WTC11 (cell line): ENCODE results near the gene LPP. TPM values are rescaled to one million over a fixed set of nuclear protein-coding genes. Genes with fewer than 3 reads are reported as not detected.

ENCODE experiments used
- ATAC-seq: fragments of 200-7000 bp; cut with Tn5 transposase; 2 replicates; pipeline ENCODE4 v1.10.0; 2021; ENCODE audit warnings: mild to moderate bottlenecking, moderate library complexity
- CTCF ChIA-PET: fragments of 300-600 bp; sonication (Branson Sonifier 250); formaldehyde crosslinking; loops from one replicate; lab custom pipeline; 2021; ENCODE audit warnings: antibody characterized with exemption; lab: Charles Lee
- POLR2A ChIA-PET: fragments of 350-600 bp; sonication (Branson Sonifier 250); formaldehyde crosslinking; loops from one replicate; lab custom pipeline; 2021; ENCODE audit warnings: antibody characterized with exemption; lab: Charles Lee
- DNase-seq: peaks from one replicate; pipeline ENCODE4 v3.0.0; 2021; ENCODE audit warnings: low spot score
- H3K27ac Mint-ChIP-seq: 2 replicates; pipeline ENCODE4 v1.8.0; 2021; ENCODE audit warnings: mixed read lengths
- H3K27me3 Mint-ChIP-seq: 2 replicates; pipeline ENCODE4 v1.8.0; 2021; ENCODE audit warnings: low read depth, mild to moderate bottlenecking, moderate library complexity, mixed read lengths
- H3K36me3 Mint-ChIP-seq: 2 replicates; pipeline ENCODE4 v1.8.0; 2021; ENCODE audit warnings: mixed read lengths
- H3K4me1 Mint-ChIP-seq: 2 replicates; pipeline ENCODE4 v1.8.0; 2022; ENCODE audit warnings: mixed read lengths
- H3K4me3 Mint-ChIP-seq: 2 replicates; pipeline ENCODE4 v1.8.0; 2021; ENCODE audit warnings: mild to moderate bottlenecking, moderate library complexity, mixed read lengths
- H3K9me3 Mint-ChIP-seq: 2 replicates; pipeline ENCODE4 v1.8.0; 2021; ENCODE audit warnings: mixed read lengths
- ATF1 ChIP-seq: sonication (generic); formaldehyde crosslinking; IDR thresholded peaks from 2 replicates; pipeline ENCODE4 v1.8.1; 2023; ENCODE audit warnings: mild to moderate bottlenecking, moderate library complexity, missing genetic modification reagents
- CREM ChIP-seq: sonication (generic); formaldehyde crosslinking; IDR thresholded peaks from 2 replicates; pipeline ENCODE4 v1.8.1; 2022; ENCODE audit warnings: mild to moderate bottlenecking, missing genetic modification reagents, moderate library complexity
- FOXJ3 ChIP-seq: sonication (generic); formaldehyde crosslinking; IDR thresholded peaks from 2 replicates; pipeline ENCODE4 v1.9.0; 2021; ENCODE audit warnings: missing genetic modification reagents, mild to moderate bottlenecking, borderline replicate concordance
- GABPB1 ChIP-seq: sonication (generic); formaldehyde crosslinking; IDR thresholded peaks from 2 replicates; pipeline ENCODE4 v1.8.1; 2023; ENCODE audit warnings: mild to moderate bottlenecking, missing genetic modification reagents
- HMGA2 ChIP-seq: fragments of 250-450 bp; sonication (Bioruptor Pico); IDR thresholded peaks from 2 replicates; pipeline ENCODE4 v1.4.0; 2021; ENCODE audit warnings: mild to moderate bottlenecking, moderate library complexity
- MXD4 ChIP-seq: fragments of 250-450 bp; sonication (Bioruptor Pico); IDR thresholded peaks from 2 replicates; pipeline ENCODE4 v1.8.0; 2021; ENCODE audit warnings: mild to moderate bottlenecking, moderate library complexity, borderline replicate concordance
- NFE2L1 ChIP-seq: sonication (generic); formaldehyde crosslinking; IDR thresholded peaks from 2 replicates; pipeline ENCODE4 v1.8.1; 2023; ENCODE audit warnings: missing genetic modification reagents
- NR2C2 ChIP-seq: sonication (generic); formaldehyde crosslinking; IDR thresholded peaks from 2 replicates; pipeline ENCODE4 v1.8.0; 2022; ENCODE audit warnings: mild to moderate bottlenecking, missing genetic modification reagents
- RORB ChIP-seq: fragments of 250-450 bp; sonication (Bioruptor Pico); IDR thresholded peaks from 2 replicates; pipeline ENCODE4 v1.9.0; 2021; ENCODE audit warnings: mild to moderate bottlenecking
- SP1 ChIP-seq: sonication (generic); formaldehyde crosslinking; conservative IDR thresholded peaks from 2 replicates; pipeline ENCODE4 v1.8.1; 2022; ENCODE audit warnings: missing genetic modification reagents
- TEAD4 ChIP-seq: sonication (generic); formaldehyde crosslinking; IDR thresholded peaks from 2 replicates; pipeline ENCODE4 v1.8.0; 2022; ENCODE audit warnings: mild to moderate bottlenecking, missing genetic modification reagents
- ZNF232 ChIP-seq: sonication (generic); formaldehyde crosslinking; IDR thresholded peaks from 2 replicates; pipeline ENCODE4 v1.8.0; 2022; ENCODE audit warnings: mild to moderate bottlenecking, missing genetic modification reagents
- ZNF671 ChIP-seq: fragments of 250-450 bp; sonication (Bioruptor Pico); IDR thresholded peaks from 2 replicates; pipeline ENCODE4 v1.8.0; 2021; ENCODE audit warnings: mild to moderate bottlenecking
- total RNA-seq: library from RNA; stranded (reverse); gene quantifications from 3 replicates; pipeline ENCODE4 v1.2.3, GENCODE V29; 2021
- TF ChIP-seq, protein P1 (sequence below): fragments of 250-450 bp; sonication (Bioruptor Pico); IDR thresholded peaks from 2 replicates; pipeline ENCODE4 v1.9.0; 2021; ENCODE audit warnings: mild to moderate bottlenecking
- TF ChIP-seq, protein P2 (sequence below): sonication (generic); formaldehyde crosslinking; IDR thresholded peaks from 2 replicates; pipeline ENCODE4 v1.8.1; 2023; ENCODE audit warnings: mild to moderate bottlenecking, missing genetic modification reagents, borderline replicate concordance
- TF ChIP-seq, protein P3 (sequence below): sonication (generic); formaldehyde crosslinking; IDR thresholded peaks from 2 replicates; pipeline ENCODE4 v1.8.0; 2022; ENCODE audit warnings: mild to moderate bottlenecking, missing genetic modification reagents
- TF ChIP-seq, protein P4 (sequence below): sonication (generic); formaldehyde crosslinking; IDR thresholded peaks from 2 replicates; pipeline ENCODE4 v1.8.1; 2022; ENCODE audit warnings: mild to moderate bottlenecking, missing genetic modification reagents, moderate library complexity, borderline replicate concordance
- TF ChIP-seq, protein P5 (sequence below): sonication (generic); formaldehyde crosslinking; IDR thresholded peaks from 2 replicates; pipeline ENCODE4 v1.8.0; 2023; ENCODE audit warnings: mild to moderate bottlenecking, missing genetic modification reagents
- TF ChIP-seq, protein P6 (sequence below): sonication (generic); formaldehyde crosslinking; IDR thresholded peaks from 2 replicates; pipeline ENCODE4 v1.8.1; 2023; ENCODE audit warnings: mild to moderate bottlenecking, missing genetic modification reagents

LPP gene
- total RNA-seq, 1 experiment from 2014 or later = 49.6 TPM

DNA sequence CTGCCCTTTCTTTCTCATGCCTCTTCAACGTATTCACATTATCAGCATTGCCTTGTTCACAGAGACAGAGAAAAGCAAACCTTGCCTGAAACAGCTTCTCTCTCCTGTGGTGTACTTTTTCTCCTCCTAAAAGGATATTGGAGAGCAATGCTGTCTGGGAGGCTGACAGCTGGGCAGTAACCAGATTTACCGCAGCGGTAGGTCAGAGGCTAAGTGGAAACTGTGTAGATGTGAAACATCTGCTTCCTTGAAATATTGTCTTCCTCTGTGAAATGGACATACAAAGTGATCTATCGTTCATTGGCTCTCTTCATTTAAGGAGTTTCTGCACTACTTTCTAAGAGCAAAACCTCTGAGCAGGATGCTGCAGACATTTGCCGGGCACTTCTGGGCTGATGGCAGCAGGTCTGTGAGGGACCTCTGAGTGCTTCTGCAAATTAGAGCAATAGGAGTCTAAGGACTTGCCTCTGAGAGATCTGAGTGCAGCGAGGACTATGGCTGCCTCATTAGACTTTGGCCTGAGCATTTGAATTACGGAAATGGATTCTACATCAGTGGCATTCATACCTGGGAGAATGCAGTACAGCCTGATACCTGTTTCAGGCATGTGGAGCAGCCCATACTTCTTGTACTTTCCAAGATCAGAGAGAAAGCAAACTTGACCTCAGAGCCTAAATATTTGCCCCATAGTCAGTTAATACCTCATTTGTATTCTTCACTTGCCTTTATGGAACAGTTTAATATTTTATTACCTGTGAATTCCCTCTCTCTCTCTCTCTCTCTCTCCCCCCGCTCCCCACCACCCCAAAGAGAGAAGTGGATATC lies 757.3 kb downstream of the LPP start:
- no peak overlapping the region for H3K4me3 Mint-ChIP-seq
- TF ChIP-seq ATF1 (no peak), GABPB1 (CRISPR knock-in tag) (no peak), NR2C2 (CRISPR knock-in tag) (no peak), SP1 (CRISPR knock-in tag) (no peak), HMGA2 (CRISPR knock-in tag) (no peak), FOXJ3 (no peak), NFE2L1 (no peak), TEAD4 (CRISPR knock-in tag) (no peak), MXD4 (CRISPR knock-in tag) (no peak)
- TF ChIP-seq, protein P1, sequence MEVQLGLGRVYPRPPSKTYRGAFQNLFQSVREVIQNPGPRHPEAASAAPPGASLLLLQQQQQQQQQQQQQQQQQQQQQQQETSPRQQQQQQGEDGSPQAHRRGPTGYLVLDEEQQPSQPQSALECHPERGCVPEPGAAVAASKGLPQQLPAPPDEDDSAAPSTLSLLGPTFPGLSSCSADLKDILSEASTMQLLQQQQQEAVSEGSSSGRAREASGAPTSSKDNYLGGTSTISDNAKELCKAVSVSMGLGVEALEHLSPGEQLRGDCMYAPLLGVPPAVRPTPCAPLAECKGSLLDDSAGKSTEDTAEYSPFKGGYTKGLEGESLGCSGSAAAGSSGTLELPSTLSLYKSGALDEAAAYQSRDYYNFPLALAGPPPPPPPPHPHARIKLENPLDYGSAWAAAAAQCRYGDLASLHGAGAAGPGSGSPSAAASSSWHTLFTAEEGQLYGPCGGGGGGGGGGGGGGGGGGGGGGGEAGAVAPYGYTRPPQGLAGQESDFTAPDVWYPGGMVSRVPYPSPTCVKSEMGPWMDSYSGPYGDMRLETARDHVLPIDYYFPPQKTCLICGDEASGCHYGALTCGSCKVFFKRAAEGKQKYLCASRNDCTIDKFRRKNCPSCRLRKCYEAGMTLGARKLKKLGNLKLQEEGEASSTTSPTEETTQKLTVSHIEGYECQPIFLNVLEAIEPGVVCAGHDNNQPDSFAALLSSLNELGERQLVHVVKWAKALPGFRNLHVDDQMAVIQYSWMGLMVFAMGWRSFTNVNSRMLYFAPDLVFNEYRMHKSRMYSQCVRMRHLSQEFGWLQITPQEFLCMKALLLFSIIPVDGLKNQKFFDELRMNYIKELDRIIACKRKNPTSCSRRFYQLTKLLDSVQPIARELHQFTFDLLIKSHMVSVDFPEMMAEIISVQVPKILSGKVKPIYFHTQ = no peak
- TF ChIP-seq, protein P2, sequence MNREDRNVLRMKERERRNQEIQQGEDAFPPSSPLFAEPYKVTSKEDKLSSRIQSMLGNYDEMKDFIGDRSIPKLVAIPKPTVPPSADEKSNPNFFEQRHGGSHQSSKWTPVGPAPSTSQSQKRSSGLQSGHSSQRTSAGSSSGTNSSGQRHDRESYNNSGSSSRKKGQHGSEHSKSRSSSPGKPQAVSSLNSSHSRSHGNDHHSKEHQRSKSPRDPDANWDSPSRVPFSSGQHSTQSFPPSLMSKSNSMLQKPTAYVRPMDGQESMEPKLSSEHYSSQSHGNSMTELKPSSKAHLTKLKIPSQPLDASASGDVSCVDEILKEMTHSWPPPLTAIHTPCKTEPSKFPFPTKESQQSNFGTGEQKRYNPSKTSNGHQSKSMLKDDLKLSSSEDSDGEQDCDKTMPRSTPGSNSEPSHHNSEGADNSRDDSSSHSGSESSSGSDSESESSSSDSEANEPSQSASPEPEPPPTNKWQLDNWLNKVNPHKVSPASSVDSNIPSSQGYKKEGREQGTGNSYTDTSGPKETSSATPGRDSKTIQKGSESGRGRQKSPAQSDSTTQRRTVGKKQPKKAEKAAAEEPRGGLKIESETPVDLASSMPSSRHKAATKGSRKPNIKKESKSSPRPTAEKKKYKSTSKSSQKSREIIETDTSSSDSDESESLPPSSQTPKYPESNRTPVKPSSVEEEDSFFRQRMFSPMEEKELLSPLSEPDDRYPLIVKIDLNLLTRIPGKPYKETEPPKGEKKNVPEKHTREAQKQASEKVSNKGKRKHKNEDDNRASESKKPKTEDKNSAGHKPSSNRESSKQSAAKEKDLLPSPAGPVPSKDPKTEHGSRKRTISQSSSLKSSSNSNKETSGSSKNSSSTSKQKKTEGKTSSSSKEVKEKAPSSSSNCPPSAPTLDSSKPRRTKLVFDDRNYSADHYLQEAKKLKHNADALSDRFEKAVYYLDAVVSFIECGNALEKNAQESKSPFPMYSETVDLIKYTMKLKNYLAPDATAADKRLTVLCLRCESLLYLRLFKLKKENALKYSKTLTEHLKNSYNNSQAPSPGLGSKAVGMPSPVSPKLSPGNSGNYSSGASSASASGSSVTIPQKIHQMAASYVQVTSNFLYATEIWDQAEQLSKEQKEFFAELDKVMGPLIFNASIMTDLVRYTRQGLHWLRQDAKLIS (CRISPR knock-in tag) = no peak
- TF ChIP-seq, protein P3, sequence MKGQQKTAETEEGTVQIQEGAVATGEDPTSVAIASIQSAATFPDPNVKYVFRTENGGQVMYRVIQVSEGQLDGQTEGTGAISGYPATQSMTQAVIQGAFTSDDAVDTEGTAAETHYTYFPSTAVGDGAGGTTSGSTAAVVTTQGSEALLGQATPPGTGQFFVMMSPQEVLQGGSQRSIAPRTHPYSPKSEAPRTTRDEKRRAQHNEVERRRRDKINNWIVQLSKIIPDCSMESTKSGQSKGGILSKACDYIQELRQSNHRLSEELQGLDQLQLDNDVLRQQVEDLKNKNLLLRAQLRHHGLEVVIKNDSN = no peak
- TF ChIP-seq, protein P4, sequence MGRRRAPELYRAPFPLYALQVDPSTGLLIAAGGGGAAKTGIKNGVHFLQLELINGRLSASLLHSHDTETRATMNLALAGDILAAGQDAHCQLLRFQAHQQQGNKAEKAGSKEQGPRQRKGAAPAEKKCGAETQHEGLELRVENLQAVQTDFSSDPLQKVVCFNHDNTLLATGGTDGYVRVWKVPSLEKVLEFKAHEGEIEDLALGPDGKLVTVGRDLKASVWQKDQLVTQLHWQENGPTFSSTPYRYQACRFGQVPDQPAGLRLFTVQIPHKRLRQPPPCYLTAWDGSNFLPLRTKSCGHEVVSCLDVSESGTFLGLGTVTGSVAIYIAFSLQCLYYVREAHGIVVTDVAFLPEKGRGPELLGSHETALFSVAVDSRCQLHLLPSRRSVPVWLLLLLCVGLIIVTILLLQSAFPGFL (CRISPR knock-in tag) = no peak
- DNase-seq (no peak), ATAC-seq (no peak)
- H3K27ac Mint-ChIP-seq = no peak overlapping the region
- CTCF ChIA-PET = no interaction called here
- H3K36me3 Mint-ChIP-seq = no peaks in the 10 kb centered on the region
- no peaks in the 10 kb centered on the region for H3K27me3 Mint-ChIP-seq
- H3K4me1 Mint-ChIP-seq = 0 out of 2 replicates have a peak, but pooled peaks cover under 1% of the 10 kb centered on the region
- peaks cover 4% of the 10 kb centered on the region for H3K9me3 Mint-ChIP-seq
- POLR2A ChIA-PET = no interaction called here

DNA sequence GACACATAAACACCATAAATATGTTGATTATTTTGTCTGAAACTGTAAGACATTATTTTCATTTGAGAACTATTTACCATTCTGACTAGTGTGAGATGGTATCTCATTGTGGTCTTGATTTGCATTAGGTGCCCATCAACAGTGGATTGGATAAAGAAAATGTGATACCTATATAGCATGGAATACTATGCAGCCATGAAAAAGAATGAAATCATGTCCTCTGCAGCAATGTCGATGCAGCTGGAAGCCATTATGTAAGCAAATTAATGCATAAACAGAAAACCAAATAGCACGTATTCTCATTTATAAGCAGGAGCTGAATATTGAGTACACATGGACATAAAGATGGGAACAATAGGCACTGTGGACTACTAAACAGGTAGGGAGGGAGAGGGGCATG lies 759.1 kb downstream of the LPP start:
- H3K9me3 Mint-ChIP-seq = peaks cover 4% of the 10 kb centered on the region
- DNase-seq (no peak), ATAC-seq (no peak)
- H3K4me1 Mint-ChIP-seq = peaks cover 8% of the 10 kb centered on the region
- H3K4me3 Mint-ChIP-seq = no peak overlapping the region
- H3K27me3 Mint-ChIP-seq = no peaks in the 10 kb centered on the region
- H3K36me3 Mint-ChIP-seq = no peaks in the 10 kb centered on the region
- POLR2A ChIA-PET = no interaction called here
- TF ChIP-seq ZNF232 (no peak), CREM (CRISPR knock-in tag) (no peak), TEAD4 (CRISPR knock-in tag) (no peak), RORB (CRISPR knock-in tag) (no peak), ZNF671 (CRISPR knock-in tag) (no peak), HMGA2 (CRISPR knock-in tag) (no peak)
- TF ChIP-seq, protein P5, sequence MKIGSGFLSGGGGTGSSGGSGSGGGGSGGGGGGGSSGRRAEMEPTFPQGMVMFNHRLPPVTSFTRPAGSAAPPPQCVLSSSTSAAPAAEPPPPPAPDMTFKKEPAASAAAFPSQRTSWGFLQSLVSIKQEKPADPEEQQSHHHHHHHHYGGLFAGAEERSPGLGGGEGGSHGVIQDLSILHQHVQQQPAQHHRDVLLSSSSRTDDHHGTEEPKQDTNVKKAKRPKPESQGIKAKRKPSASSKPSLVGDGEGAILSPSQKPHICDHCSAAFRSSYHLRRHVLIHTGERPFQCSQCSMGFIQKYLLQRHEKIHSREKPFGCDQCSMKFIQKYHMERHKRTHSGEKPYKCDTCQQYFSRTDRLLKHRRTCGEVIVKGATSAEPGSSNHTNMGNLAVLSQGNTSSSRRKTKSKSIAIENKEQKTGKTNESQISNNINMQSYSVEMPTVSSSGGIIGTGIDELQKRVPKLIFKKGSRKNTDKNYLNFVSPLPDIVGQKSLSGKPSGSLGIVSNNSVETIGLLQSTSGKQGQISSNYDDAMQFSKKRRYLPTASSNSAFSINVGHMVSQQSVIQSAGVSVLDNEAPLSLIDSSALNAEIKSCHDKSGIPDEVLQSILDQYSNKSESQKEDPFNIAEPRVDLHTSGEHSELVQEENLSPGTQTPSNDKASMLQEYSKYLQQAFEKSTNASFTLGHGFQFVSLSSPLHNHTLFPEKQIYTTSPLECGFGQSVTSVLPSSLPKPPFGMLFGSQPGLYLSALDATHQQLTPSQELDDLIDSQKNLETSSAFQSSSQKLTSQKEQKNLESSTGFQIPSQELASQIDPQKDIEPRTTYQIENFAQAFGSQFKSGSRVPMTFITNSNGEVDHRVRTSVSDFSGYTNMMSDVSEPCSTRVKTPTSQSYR (CRISPR knock-in tag) = no peak
- TF ChIP-seq, protein P6, sequence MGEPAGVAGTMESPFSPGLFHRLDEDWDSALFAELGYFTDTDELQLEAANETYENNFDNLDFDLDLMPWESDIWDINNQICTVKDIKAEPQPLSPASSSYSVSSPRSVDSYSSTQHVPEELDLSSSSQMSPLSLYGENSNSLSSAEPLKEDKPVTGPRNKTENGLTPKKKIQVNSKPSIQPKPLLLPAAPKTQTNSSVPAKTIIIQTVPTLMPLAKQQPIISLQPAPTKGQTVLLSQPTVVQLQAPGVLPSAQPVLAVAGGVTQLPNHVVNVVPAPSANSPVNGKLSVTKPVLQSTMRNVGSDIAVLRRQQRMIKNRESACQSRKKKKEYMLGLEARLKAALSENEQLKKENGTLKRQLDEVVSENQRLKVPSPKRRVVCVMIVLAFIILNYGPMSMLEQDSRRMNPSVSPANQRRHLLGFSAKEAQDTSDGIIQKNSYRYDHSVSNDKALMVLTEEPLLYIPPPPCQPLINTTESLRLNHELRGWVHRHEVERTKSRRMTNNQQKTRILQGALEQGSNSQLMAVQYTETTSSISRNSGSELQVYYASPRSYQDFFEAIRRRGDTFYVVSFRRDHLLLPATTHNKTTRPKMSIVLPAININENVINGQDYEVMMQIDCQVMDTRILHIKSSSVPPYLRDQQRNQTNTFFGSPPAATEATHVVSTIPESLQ (CRISPR knock-in tag) = no peak
- no peak overlapping the region for H3K27ac Mint-ChIP-seq
- CTCF ChIA-PET = no interaction called here
